CD14-positive monocyte (primary cell): ENCODE data around the gene PRTFDC1. TPM values are rescaled to one million over a fixed set of nuclear protein-coding genes. Genes with fewer than 3 reads are reported as not detected.

Experiments used
- DNase-seq, 3 donors: peaks; one replicate each; pipeline ENCODE4 v3.0.0-alpha.2; 2011 to 2022
- H2AFZ ChIP-seq: 2 replicates; pipeline ENCODE4 v1.6.0; 2012; ENCODE audit warnings: mild to moderate bottlenecking, low read depth, low read length, inconsistent platforms; ENCODE audit not compliant: insufficient read depth, poor library complexity, severe bottlenecking
- H3K27ac ChIP-seq, 2 donors: 1 replicate in 1 of 2; 2 replicates in 1 of 2; pipeline ENCODE4 v1.5.1; 2012 to 2013; ENCODE audit warnings: low read length in 2 of 2, control low read depth in 1 of 2, inconsistent platforms in 1 of 2, low read depth in 1 of 2, mild to moderate bottlenecking in 1 of 2
- H3K27me3 ChIP-seq, 2 donors: one replicate each; pipeline versions ENCODE4 v1.6.0 to v1.6.1; 2011 to 2013; ENCODE audit warnings: low read length in 2 of 2; ENCODE audit not compliant: control insufficient read depth in 2 of 2, insufficient read depth in 2 of 2
- H3K36me3 ChIP-seq, 2 donors: replicated peaks in 1 of 2; 1 replicate in 1 of 2; 2 replicates in 1 of 2; pipeline versions ENCODE4 v1.5.1 to v1.6.1; 2012 to 2013; ENCODE audit warnings: low read length in 2 of 2, control low read depth in 1 of 2, inconsistent platforms in 1 of 2, mild to moderate bottlenecking in 1 of 2; ENCODE audit not compliant: insufficient read depth in 2 of 2, control insufficient read depth in 1 of 2
- H3K4me1 ChIP-seq, 2 donors: 1 replicate in 1 of 2; 2 replicates in 1 of 2; pipeline versions ENCODE4 v1.5.1 to v1.6.1; 2012 to 2013; ENCODE audit warnings: low read length in 2 of 2, control low read depth in 1 of 2, inconsistent platforms in 1 of 2, mild to moderate bottlenecking in 1 of 2, moderate library complexity in 1 of 2; ENCODE audit not compliant: insufficient read depth in 2 of 2, control insufficient read depth in 1 of 2
- H3K4me2 ChIP-seq: replicated peaks from 2 replicates; pipeline ENCODE3; 2012; ENCODE audit warnings: low read length, moderate library complexity, mild to moderate bottlenecking; ENCODE audit not compliant: poor library complexity, severe bottlenecking; ENCODE audit errors: extremely low read depth
- H3K4me3 ChIP-seq, 3 experiments: fragments of 200-600 bp in 1 of 3; sonication (generic) in 1 of 3; replicated peaks in 1 of 3; 1 replicate in 2 of 3; 2 replicates in 1 of 3; pipeline ENCODE4 v1.5.1; 2011 to 2013; ENCODE audit warnings: low read length in 3 of 3, mild to moderate bottlenecking in 3 of 3, control low read depth in 2 of 3, low read depth in 2 of 3, inconsistent platforms in 1 of 3, moderate library complexity in 1 of 3
- H3K79me2 ChIP-seq: 2 replicates; pipeline ENCODE4 v1.6.0; 2012; ENCODE audit warnings: mild to moderate bottlenecking, control low read depth, inconsistent platforms, low read length, moderate library complexity; ENCODE audit not compliant: insufficient read depth
- H3K9ac ChIP-seq: 2 replicates; pipeline ENCODE4 v1.6.0; 2017; ENCODE audit warnings: low read length, mild to moderate bottlenecking; ENCODE audit not compliant: insufficient read depth, poor library complexity, severe bottlenecking
- H3K9me3 ChIP-seq, 2 donors: replicated peaks in 1 of 2; 1 replicate in 1 of 2; 2 replicates in 1 of 2; pipeline versions ENCODE4 v1.5.1 to v1.6.1; 2012 to 2013; ENCODE audit warnings: low read length in 2 of 2, control low read depth in 1 of 2; ENCODE audit not compliant: control insufficient read depth in 1 of 2, insufficient read depth in 1 of 2
- H4K20me1 ChIP-seq: 2 replicates; pipeline ENCODE4 v1.6.0; 2012; ENCODE audit warnings: mild to moderate bottlenecking, low read length, control low read depth, moderate library complexity; ENCODE audit not compliant: insufficient read depth
- H3K27ac Mint-ChIP-seq, 7 donors: one replicate each; pipeline ENCODE4 v1.8.0; 2020; ENCODE audit warnings: mild to moderate bottlenecking in 7 of 7, mixed read lengths in 7 of 7, moderate library complexity in 6 of 7, inconsistent platforms in 2 of 7
- H3K27me3 Mint-ChIP-seq, 3 donors: one replicate each; pipeline ENCODE4 v1.8.0; 2021 to 2022; ENCODE audit warnings: low read depth in 3 of 3, mild to moderate bottlenecking in 3 of 3, mixed read lengths in 3 of 3, moderate library complexity in 3 of 3, inconsistent platforms in 1 of 3
- H3K36me3 Mint-ChIP-seq, 2 donors: one replicate each; pipeline ENCODE4 v1.8.0; 2020; ENCODE audit warnings: mixed read lengths in 2 of 2, inconsistent platforms in 1 of 2, mild to moderate bottlenecking in 1 of 2
- H3K4me1 Mint-ChIP-seq: one replicate; pipeline ENCODE4 v1.8.0; 2020; ENCODE audit warnings: mild to moderate bottlenecking, mixed read lengths
- H3K4me3 Mint-ChIP-seq, 2 donors: one replicate each; pipeline ENCODE4 v1.8.0; 2020; ENCODE audit warnings: mild to moderate bottlenecking in 2 of 2, mixed read lengths in 2 of 2, moderate library complexity in 1 of 2
- H3K9me3 Mint-ChIP-seq, 7 donors: one replicate each; pipeline ENCODE4 v1.8.0; 2020 to 2022; ENCODE audit warnings: mixed read lengths in 7 of 7, mild to moderate bottlenecking in 6 of 7, moderate library complexity in 6 of 7, inconsistent platforms in 2 of 7
- WGBS: methylation state at CpG from one replicate; pipeline ENCODE4 v1.1.5; 2013; ENCODE audit warnings: missing lambda C conversion rate; ENCODE audit not compliant: insufficient coverage; 5-methylcytosine and 5-hydroxymethylcytosine counted together
- intact Hi-C, 2 donors: fragments of 100-400 bp; cut with micrococcal nuclease; formaldehyde crosslinking; loops; one replicate each; pipeline versions ENCODE4 v1.15.0 to v1.15.1; 2023
- polyA plus RNA-seq, 3 donors: library from polyadenylated mRNA; depleted of rRNA in 1 of 3; unstranded in 2 of 3; stranded (reverse) in 1 of 3; fragments of 300-500 nt in 2 of 3; fragments of >200 nt in 1 of 3; fragmentation: Illumina TruSeq in 2 of 3; gene quantifications; 1 replicate in 2 of 3; 2 replicates in 1 of 3; pipeline ENCODE4 v1.2.3, GENCODE V29; 2012 to 2021
- TF ChIP-seq, protein P1 (sequence below): fragments of 200-600 bp; IDR thresholded peaks from one replicate; pipeline ENCODE4 v1.8.0; 2022; ENCODE audit warnings: antibody characterized with exemption, mild to moderate bottlenecking

The PRTFDC1 gene
- polyA plus RNA-seq, 3 donors = not detected

DNA sequence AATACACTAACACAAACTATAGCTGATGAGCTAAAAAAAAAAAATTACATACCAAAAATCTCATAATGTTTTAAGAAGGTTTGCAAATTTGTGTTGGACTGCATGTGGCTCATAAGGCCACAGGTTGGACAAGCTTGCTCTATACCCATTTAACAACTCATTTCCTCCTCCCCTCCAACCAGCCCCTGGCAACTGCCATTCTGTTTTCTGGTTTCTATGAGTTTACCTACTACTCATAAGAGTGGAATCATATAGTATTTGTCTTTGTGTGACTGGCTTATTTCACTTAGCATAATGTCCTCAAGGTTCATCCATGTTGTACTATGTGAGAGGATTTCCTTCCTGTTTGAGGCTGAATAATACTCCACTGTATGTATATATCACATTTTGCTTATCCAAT, 128.3 kb downstream of the PRTFDC1 start:
- H3K27me3 ChIP-seq = no peaks in the 10 kb centered on the region
- intact Hi-C loops = no loop called here
- DNase-seq = no peak
- no peak overlapping the region for H3K4me3 Mint-ChIP-seq
- peaks cover 0 to 8% (median 3%) of the 10 kb centered on the region in 3 donors for H3K27me3 Mint-ChIP-seq
- no peak overlapping the region for H3K9ac ChIP-seq
- TF ChIP-seq, protein P1, sequence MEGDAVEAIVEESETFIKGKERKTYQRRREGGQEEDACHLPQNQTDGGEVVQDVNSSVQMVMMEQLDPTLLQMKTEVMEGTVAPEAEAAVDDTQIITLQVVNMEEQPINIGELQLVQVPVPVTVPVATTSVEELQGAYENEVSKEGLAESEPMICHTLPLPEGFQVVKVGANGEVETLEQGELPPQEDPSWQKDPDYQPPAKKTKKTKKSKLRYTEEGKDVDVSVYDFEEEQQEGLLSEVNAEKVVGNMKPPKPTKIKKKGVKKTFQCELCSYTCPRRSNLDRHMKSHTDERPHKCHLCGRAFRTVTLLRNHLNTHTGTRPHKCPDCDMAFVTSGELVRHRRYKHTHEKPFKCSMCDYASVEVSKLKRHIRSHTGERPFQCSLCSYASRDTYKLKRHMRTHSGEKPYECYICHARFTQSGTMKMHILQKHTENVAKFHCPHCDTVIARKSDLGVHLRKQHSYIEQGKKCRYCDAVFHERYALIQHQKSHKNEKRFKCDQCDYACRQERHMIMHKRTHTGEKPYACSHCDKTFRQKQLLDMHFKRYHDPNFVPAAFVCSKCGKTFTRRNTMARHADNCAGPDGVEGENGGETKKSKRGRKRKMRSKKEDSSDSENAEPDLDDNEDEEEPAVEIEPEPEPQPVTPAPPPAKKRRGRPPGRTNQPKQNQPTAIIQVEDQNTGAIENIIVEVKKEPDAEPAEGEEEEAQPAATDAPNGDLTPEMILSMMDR = no peak
- no peak overlapping the region for H3K27ac ChIP-seq
- no peaks in the 10 kb centered on the region for H3K4me1 Mint-ChIP-seq
- H4K20me1 ChIP-seq = no peaks in the 10 kb centered on the region
- H3K9me3 ChIP-seq = no peaks in the 10 kb centered on the region
- no peaks in the 10 kb centered on the region for H3K36me3 Mint-ChIP-seq
- no peak overlapping the region for H3K4me3 ChIP-seq
- H3K27ac Mint-ChIP-seq = no peak overlapping the region
- H3K4me2 ChIP-seq = no peak overlapping the region
- no peaks in the 10 kb centered on the region for H3K36me3 ChIP-seq
- H2AFZ ChIP-seq = no peak overlapping the region
- no peaks in the 10 kb centered on the region for H3K79me2 ChIP-seq
- peaks cover 0 to 2% (median 0%) of the 10 kb centered on the region in 7 donors for H3K9me3 Mint-ChIP-seq
- H3K4me1 ChIP-seq = no peaks in the 10 kb centered on the region

DNA sequence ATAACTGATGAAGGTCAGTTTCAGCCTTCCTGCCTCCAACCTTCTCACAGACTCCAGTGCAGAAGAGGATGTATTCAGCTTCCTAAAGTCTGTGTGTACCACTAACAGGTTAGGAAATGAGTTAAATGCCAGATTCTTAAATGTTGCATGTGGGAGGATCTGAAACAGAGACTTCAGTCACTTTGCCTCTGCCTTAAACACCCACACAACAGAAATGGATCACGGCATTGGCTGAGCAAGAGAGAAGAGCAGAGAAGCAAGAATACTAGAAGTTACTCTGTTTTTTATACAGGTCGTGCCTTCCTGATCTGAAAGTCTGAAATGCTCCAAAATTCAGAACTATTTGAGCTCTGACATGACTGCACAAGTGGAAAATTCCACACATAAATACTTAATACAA, 129.8 kb downstream of the PRTFDC1 start:
- no peak overlapping the region for H3K27ac ChIP-seq
- H3K9me3 ChIP-seq = no peaks in the 10 kb centered on the region
- H2AFZ ChIP-seq = no peak overlapping the region
- no peaks in the 10 kb centered on the region for H3K4me1 ChIP-seq
- H3K27me3 ChIP-seq = no peaks in the 10 kb centered on the region
- no peaks in the 10 kb centered on the region for H3K36me3 ChIP-seq
- H3K9ac ChIP-seq = no peak overlapping the region
- no peak overlapping the region for H3K4me3 Mint-ChIP-seq
- no CpG with 5 or more reads among the region's 2 CpGs for WGBS
- no peak overlapping the region for H3K4me2 ChIP-seq
- no peak overlapping the region for H3K27ac Mint-ChIP-seq
- intact Hi-C loops = no loop called here
- no peaks in the 10 kb centered on the region for H4K20me1 ChIP-seq
- no peaks in the 10 kb centered on the region for H3K4me1 Mint-ChIP-seq
- H3K79me2 ChIP-seq = no peaks in the 10 kb centered on the region
- TF ChIP-seq, protein P1 = no peak
- no peak for DNase-seq
- no peaks in the 10 kb centered on the region for H3K36me3 Mint-ChIP-seq
- no peak overlapping the region for H3K4me3 ChIP-seq
- H3K27me3 Mint-ChIP-seq = peaks cover 2 to 9% (median 3%) of the 10 kb centered on the region in 3 donors
- no peaks in the 10 kb centered on the region for H3K9me3 Mint-ChIP-seq
